K562 (cell line): Measurements from ENCODE around the gene ACY1. TPM values are rescaled to one million over a fixed set of nuclear protein-coding genes. Genes with fewer than 3 reads are reported as not detected.

Source experiments
- BDP1 ChIP-seq: IDR thresholded peaks from 3 replicates; pipeline ENCODE4 v1.6.1; 2011; ENCODE audit not compliant: insufficient read length, insufficient read depth
- JUNB ChIP-seq: fragments of 450-650 bp; formaldehyde crosslinking; conservative IDR thresholded peaks from 2 replicates; pipeline ENCODE4 v1.4.0; 2020; ENCODE audit warnings: mild to moderate bottlenecking
- MEF2A ChIP-seq: IDR thresholded peaks from 2 replicates; pipeline ENCODE4 v1.6.1; 2011; ENCODE audit warnings: low read depth, mild to moderate bottlenecking, low read length, moderate library complexity; ENCODE audit not compliant: control insufficient read depth
- POLR2G ChIP-seq: fragments of 200-400 bp; formaldehyde crosslinking; IDR thresholded peaks from 2 replicates; pipeline ENCODE4 v1.6.1; 2017; ENCODE audit warnings: low read depth, mild to moderate bottlenecking, antibody characterized with exemption, low read length, moderate library complexity
- PYGO2 ChIP-seq: fragments of 450-650 bp; IDR thresholded peaks from 2 replicates; pipeline ENCODE4 v1.6.1; 2016; ENCODE audit warnings: mild to moderate bottlenecking, missing genetic modification characterization, moderate library complexity, missing compliant biosample characterization
- REST ChIP-seq, 2 experiments: fragments of 450-650 bp; formaldehyde crosslinking in 1 of 2; IDR thresholded peaks; 2 replicates each; pipeline versions ENCODE4 v1.4.0 to v1.6.1; 2014 to 2020; ENCODE audit warnings: mild to moderate bottlenecking in 2 of 2, borderline replicate concordance in 1 of 2, low read depth in 1 of 2
- ZBED1 ChIP-seq: IDR thresholded peaks from 2 replicates; pipeline ENCODE4 v1.6.1; 2014
- ZFX ChIP-seq: sonication (generic); formaldehyde crosslinking; IDR thresholded peaks from 2 replicates; pipeline ENCODE4 v1.8.0; 2022; ENCODE audit warnings: mild to moderate bottlenecking, missing genetic modification reagents, moderate library complexity
- ZNF57 ChIP-seq: fragments of 450-650 bp; formaldehyde crosslinking; IDR thresholded peaks from 2 replicates; pipeline ENCODE4 v1.4.0; 2020; ENCODE audit warnings: mild to moderate bottlenecking, moderate library complexity
- ZNF592 ChIP-seq: fragments of 450-650 bp; IDR thresholded peaks from 2 replicates; pipeline ENCODE4 v1.6.1; 2017; ENCODE audit warnings: antibody characterized with exemption, mild to moderate bottlenecking
- ZNF699 ChIP-seq: fragments of 250-450 bp; sonication (Bioruptor Pico); IDR thresholded peaks from 2 replicates; pipeline ENCODE4 v1.8.0; 2021; ENCODE audit warnings: mild to moderate bottlenecking, moderate library complexity; ENCODE audit not compliant: insufficient replicate concordance
- polyA plus RNA-seq, 8 experiments: library from polyadenylated mRNA; depleted of rRNA in 4 of 8; stranded (reverse) in 5 of 8; unstranded in 3 of 8; fragments of >200 nt; fragmentation: Nextera tagmentation in 2 of 8; fragmentation: Illumina TruSeq in 1 of 8; extraction: Ambion mirVana in 2 of 8; extraction: Trizol in 1 of 8; gene quantifications; 2 replicates each; pipeline versions ENCODE4 v1.2.1 to v1.2.3, GENCODE V29; 2011 to 2014; ENCODE audit warnings: inconsistent platforms in 1 of 8, missing spikeins in 1 of 8
- total RNA-seq, 7 experiments: library from RNA; depleted of rRNA in 6 of 7; stranded (reverse); fragments of >200 nt in 6 of 7; fragmentation: Illumina TruSeq in 2 of 7; extraction: Trizol in 2 of 7; gene quantifications; 2 replicates each; pipeline versions ENCODE4 v1.2.1 to v1.2.3, GENCODE V29; 2011 to 2021; ENCODE audit warnings: low replicate concordance in 1 of 7
- TF ChIP-seq, protein P1 (sequence below): fragments of 200-800 bp; sonication (Bioruptor generic); IDR thresholded peaks from 2 replicates; pipeline ENCODE4 v1.6.1; 2017; ENCODE audit warnings: missing genetic modification characterization, missing compliant biosample characterization

Gene ACY1
- total and polyA plus RNA-seq, 9 of the 15 experiments (the other 6 are each of a cell fraction or from before 2014, with no cell fraction given): 70.7 to 195 (median 123) TPM

GRCh38 chr3:52019352-52020080, 36.2 kb downstream of the ACY1 start (continued):
- TF ChIP-seq REST (IDR thresholded peaks at IDR 0.05; ENCODE audit: borderline replicate concordance) (no peak), REST (CRISPR knock-in tag; IDR thresholded peaks at IDR 0.05; ENCODE audit: low read depth) (no peak), ZNF699 (CRISPR knock-in tag) (no peak), ZBED1 (no peak), ZNF57 (CRISPR knock-in tag) (no peak), ZNF592 (0 out of 2 replicates have a peak, but pooled peaks have one; percentile 36), PYGO2 (no peak), BDP1 (no peak), JUNB (no peak), POLR2G (no peak), MEF2A (no peak), ZFX (CRISPR knock-in tag) (peak; percentile 46; the same call in 1 of the 2 replicates)
- TF ChIP-seq, protein P1, sequence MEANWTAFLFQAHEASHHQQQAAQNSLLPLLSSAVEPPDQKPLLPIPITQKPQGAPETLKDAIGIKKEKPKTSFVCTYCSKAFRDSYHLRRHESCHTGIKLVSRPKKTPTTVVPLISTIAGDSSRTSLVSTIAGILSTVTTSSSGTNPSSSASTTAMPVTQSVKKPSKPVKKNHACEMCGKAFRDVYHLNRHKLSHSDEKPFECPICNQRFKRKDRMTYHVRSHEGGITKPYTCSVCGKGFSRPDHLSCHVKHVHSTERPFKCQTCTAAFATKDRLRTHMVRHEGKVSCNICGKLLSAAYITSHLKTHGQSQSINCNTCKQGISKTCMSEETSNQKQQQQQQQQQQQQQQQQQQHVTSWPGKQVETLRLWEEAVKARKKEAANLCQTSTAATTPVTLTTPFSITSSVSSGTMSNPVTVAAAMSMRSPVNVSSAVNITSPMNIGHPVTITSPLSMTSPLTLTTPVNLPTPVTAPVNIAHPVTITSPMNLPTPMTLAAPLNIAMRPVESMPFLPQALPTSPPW (CRISPR knock-in tag): peak; percentile 30; the same call in 1 of the 2 replicates
